Measurements from ENCODE around the gene HHAT.

- TF ChIP-seq CTCF (IDR thresholded peaks at IDR 0.05; ENCODE audit: borderline replicate concordance, extremely low read depth, low read length, poor library complexity, severe bottlenecking) (no peak), EZH2 (IDR thresholded peaks at IDR 0.05; ENCODE audit: borderline replicate concordance, low read depth, low read length, severe bottlenecking) (no peak)
Observed at GRCh38 chr1:210347112-210347511, 18.4 kb downstream of the HHAT start.
